Neural progenitor cell (in vitro differentiated cells): ENCODE results near the gene QDPR. TPM values are rescaled to one million over a fixed set of nuclear protein-coding genes. Genes with fewer than 3 reads are reported as not detected.

Experiments
- DNase-seq: peaks from one replicate; pipeline ENCODE4 v3.0.0-alpha.2; 2016; ENCODE audit warnings: low spot score
- H2AFZ ChIP-seq: fragments of 200-600 bp; sonication (generic); replicated peaks from 2 replicates; pipeline ENCODE4 v1.6.1; 2016; ENCODE audit warnings: antibody characterized with exemption
- H3F3A ChIP-seq: fragments of 200-600 bp; sonication (generic); 2 replicates; pipeline ENCODE4 v1.6.1; 2016; ENCODE audit warnings: antibody characterized with exemption, low read depth
- H3K27ac ChIP-seq: fragments of 200-600 bp; sonication (generic); 2 replicates; pipeline ENCODE4 v1.5.1; 2016; ENCODE audit warnings: mild to moderate bottlenecking
- H3K27me3 ChIP-seq: fragments of 200-600 bp; sonication (generic); 2 replicates; pipeline ENCODE4 v1.6.1; 2016; ENCODE audit warnings: mild to moderate bottlenecking, moderate library complexity
- H3K36me3 ChIP-seq: fragments of 200-600 bp; sonication (generic); 2 replicates; pipeline ENCODE4 v1.5.1; 2016
- H3K4me1 ChIP-seq: fragments of 200-600 bp; sonication (generic); 2 replicates; pipeline ENCODE4 v1.6.1; 2016; ENCODE audit warnings: mixed run types
- H3K4me2 ChIP-seq: fragments of 200-600 bp; sonication (generic); 2 replicates; pipeline ENCODE4 v1.6.1; 2016
- H3K4me3 ChIP-seq: fragments of 200-600 bp; sonication (generic); 2 replicates; pipeline ENCODE4 v1.5.1; 2016
- H3K79me2 ChIP-seq: fragments of 200-600 bp; sonication (generic); 2 replicates; pipeline ENCODE4 v1.6.1; 2016; ENCODE audit warnings: low read depth
- H3K9ac ChIP-seq: fragments of 200-600 bp; sonication (generic); 2 replicates; pipeline ENCODE4 v1.6.1; 2016
- H3K9me3 ChIP-seq: fragments of 200-600 bp; sonication (generic); 2 replicates; pipeline ENCODE4 v1.5.1; 2016; ENCODE audit warnings: low read depth
- H4K20me1 ChIP-seq: fragments of 200-600 bp; sonication (generic); 2 replicates; pipeline ENCODE4 v1.6.1; 2016; ENCODE audit warnings: low read depth
- H3K27ac Mint-ChIP-seq: 3 replicates; pipeline ENCODE4 v1.8.0; 2021; ENCODE audit warnings: mixed read lengths
- H3K27me3 Mint-ChIP-seq: 2 replicates; pipeline ENCODE4 v1.8.0; 2022; ENCODE audit warnings: low read depth, mild to moderate bottlenecking, inconsistent platforms, moderate library complexity, mixed read lengths; ENCODE audit not compliant: insufficient read depth
- H3K36me3 Mint-ChIP-seq: 3 replicates; pipeline ENCODE4 v1.8.0; 2021; ENCODE audit warnings: mixed read lengths
- H3K4me1 Mint-ChIP-seq: 3 replicates; pipeline ENCODE4 v1.8.0; 2021; ENCODE audit warnings: mixed read lengths
- H3K4me3 Mint-ChIP-seq: 3 replicates; pipeline ENCODE4 v1.8.0; 2021; ENCODE audit warnings: mild to moderate bottlenecking, moderate library complexity, mixed read lengths
- H3K9me3 Mint-ChIP-seq: 3 replicates; pipeline ENCODE4 v1.8.0; 2020; ENCODE audit warnings: mixed read lengths
- CTCF ChIP-seq: fragments of 200-600 bp; sonication (generic); IDR thresholded peaks from 2 replicates; pipeline ENCODE4 v1.5.1; 2017; ENCODE audit warnings: antibody characterized with exemption, mild to moderate bottlenecking
- EZH2 ChIP-seq: fragments of 200-600 bp; sonication (generic); IDR thresholded peaks from 2 replicates; pipeline ENCODE4 v1.6.1; 2017; ENCODE audit warnings: antibody characterized with exemption, mild to moderate bottlenecking, moderate library complexity
- EZH2phosphoT487 ChIP-seq: fragments of 200-600 bp; sonication (generic); IDR thresholded peaks from 2 replicates; pipeline ENCODE4 v1.6.1; 2017; ENCODE audit warnings: antibody characterized with exemption
- total RNA-seq: library from RNA; depleted of rRNA; stranded (reverse); fragments of >200 nt; gene quantifications from 2 replicates; pipeline ENCODE4 v1.2.3, GENCODE V29; 2015; ENCODE audit warnings: low replicate concordance

The QDPR gene
- total RNA-seq, 1 donor from 2014 or later: 22.4 TPM

- Histone ChIP-seq H3F3A (no peaks in the 10 kb centered on the region), H2AFZ (no peak overlapping the region), H3K4me1 (no peaks in the 10 kb centered on the region), H3K27ac (no peak overlapping the region), H3K9ac (no peak overlapping the region), H4K20me1 (no peaks in the 10 kb centered on the region), H3K4me3 (no peak overlapping the region), H3K79me2 (no peaks in the 10 kb centered on the region), H3K36me3 (no peaks in the 10 kb centered on the region), H3K27me3 (no peaks in the 10 kb centered on the region), H3K9me3 (no peaks in the 10 kb centered on the region), H3K4me2 (no peak overlapping the region)
- Mint-ChIP-seq H3K36me3 (no peaks in the 10 kb centered on the region), H3K9me3 (no peaks in the 10 kb centered on the region), H3K4me1 (no peaks in the 10 kb centered on the region), H3K4me3 (no peak overlapping the region), H3K27me3 (peaks cover 11% of the 10 kb centered on the region), H3K27ac (no peak overlapping the region)
- no peak for TF ChIP-seq CTCF
- no peak for TF ChIP-seq EZH2
- no peak for TF ChIP-seq EZH2phosphoT487
- no peak for DNase-seq
Observed at GRCh38 chr4:17531538-17532285, 19.8 kb upstream of the QDPR start.

- H3K9me3 ChIP-seq: no peaks in the 10 kb centered on the region
- no peak overlapping the region for H3K27ac Mint-ChIP-seq
- no peaks in the 10 kb centered on the region for H3K4me1 ChIP-seq
- H3K9ac ChIP-seq: no peak overlapping the region
- TF ChIP-seq CTCF (no peak), EZH2phosphoT487 (no peak), EZH2 (no peak)
- no peaks in the 10 kb centered on the region for H3K79me2 ChIP-seq
- H3K36me3 ChIP-seq: no peaks in the 10 kb centered on the region
- H4K20me1 ChIP-seq: no peaks in the 10 kb centered on the region
- no peak overlapping the region for H3K4me3 ChIP-seq
- no peak overlapping the region for H3K4me2 ChIP-seq
- H3K27me3 Mint-ChIP-seq: peaks cover 11% of the 10 kb centered on the region
- H3F3A ChIP-seq: no peaks in the 10 kb centered on the region
- no peak overlapping the region for H3K27ac ChIP-seq
- no peaks in the 10 kb centered on the region for H3K36me3 Mint-ChIP-seq
- DNase-seq: no peak
- no peak overlapping the region for H2AFZ ChIP-seq
- no peaks in the 10 kb centered on the region for H3K4me1 Mint-ChIP-seq
- H3K9me3 Mint-ChIP-seq: no peaks in the 10 kb centered on the region
- H3K27me3 ChIP-seq: no peaks in the 10 kb centered on the region
- H3K4me3 Mint-ChIP-seq: no peak overlapping the region
Observed at GRCh38 chr4:17528551-17529165, 16.8 kb upstream of the QDPR start.

- no peaks in the 10 kb centered on the region for H3K4me1 ChIP-seq
- no peaks in the 10 kb centered on the region for H3K79me2 ChIP-seq
- H3K4me3 Mint-ChIP-seq: no peak overlapping the region
- no peak overlapping the region for H3K27ac ChIP-seq
- H3K4me3 ChIP-seq: no peak overlapping the region
- no peaks in the 10 kb centered on the region for H3K9me3 Mint-ChIP-seq
- no peak overlapping the region for H2AFZ ChIP-seq
- no peaks in the 10 kb centered on the region for H3F3A ChIP-seq
- H3K4me2 ChIP-seq: no peak overlapping the region
- no peak for DNase-seq
- H3K27me3 ChIP-seq: no peaks in the 10 kb centered on the region
- no peaks in the 10 kb centered on the region for H3K36me3 Mint-ChIP-seq
- no peak overlapping the region for H3K27ac Mint-ChIP-seq
- H4K20me1 ChIP-seq: no peaks in the 10 kb centered on the region
- H3K9ac ChIP-seq: no peak overlapping the region
- TF ChIP-seq EZH2phosphoT487 (no peak), EZH2 (no peak), CTCF (no peak)
- no peaks in the 10 kb centered on the region for H3K9me3 ChIP-seq
- H3K36me3 ChIP-seq: no peaks in the 10 kb centered on the region
- peaks cover 11% of the 10 kb centered on the region for H3K27me3 Mint-ChIP-seq
- no peaks in the 10 kb centered on the region for H3K4me1 Mint-ChIP-seq
Observed at GRCh38 chr4:17526695-17527477, 15.0 kb upstream of the QDPR start.
